Ovary (tissue), 3 donors: ENCODE results near the gene ASPM.

Experiments used
- CTCF ChIP-seq, 3 donors: fragments of 450-650 bp in 2 of 3; fragments of 200-600 bp in 1 of 3; IDR thresholded peaks; one replicate each; pipeline versions ENCODE4 v1.5.1 to v1.8.0; 2016 to 2022; ENCODE audit warnings: antibody characterized with exemption in 3 of 3, mild to moderate bottlenecking in 1 of 3
- EP300 ChIP-seq: sonication (generic); formaldehyde crosslinking; IDR thresholded peaks from one replicate; pipeline ENCODE4 v1.6.1; 2017; ENCODE audit warnings: antibody characterized with exemption
- POLR2A ChIP-seq: fragments of 450-650 bp; IDR thresholded peaks from one replicate; pipeline ENCODE4 v1.6.1; 2017; ENCODE audit warnings: antibody characterized with exemption, mild to moderate bottlenecking, moderate library complexity
- donor health status: DM: no; HTN: no; CAD: no.

GRCh38 chr1:197137322-197137721, 9.1 kb downstream of the ASPM start:
- TF ChIP-seq EP300 = no peak
- no peak for TF ChIP-seq CTCF (IDR thresholded peaks at IDR 0.05)
- no peak for TF ChIP-seq POLR2A
